Measurements from ENCODE around the gene TADA2B.

- TF ChIP-seq CTCF (IDR thresholded peaks at IDR 0.05) (no peak), EZH2 (IDR thresholded peaks at IDR 0.05; ENCODE audit: borderline replicate concordance, insufficient read depth, low read depth, low read length, poor library complexity, severe bottlenecking) (no peak)
Measured at GRCh38 chr4:7052313-7052712, 9.1 kb downstream of the TADA2B start.

Measured in B cell (primary cell).